HUES64 (cell line): Measurements from ENCODE around the gene MAP10.
"Not testable (repeated sequence)": the region's sequence is repeated elsewhere in the genome, so short reads cannot be mapped to it uniquely, and the experiment has no call there.

Experiments used
- H3K27ac ChIP-seq: 2 replicates; pipeline ENCODE4 v1.7.0; 2013; ENCODE audit warnings: low read depth, low read length, inconsistent platforms
- H3K27me3 ChIP-seq: 2 replicates; pipeline ENCODE4 v1.6.1; 2013; ENCODE audit warnings: mild to moderate bottlenecking, low read length; ENCODE audit not compliant: insufficient read depth
- H3K36me3 ChIP-seq: 2 replicates; pipeline ENCODE4 v1.6.1; 2013; ENCODE audit warnings: mild to moderate bottlenecking, low read length; ENCODE audit not compliant: insufficient read depth
- H3K4me1 ChIP-seq: 2 replicates; pipeline ENCODE4 v1.6.1; 2013; ENCODE audit warnings: mild to moderate bottlenecking, low read length, moderate library complexity; ENCODE audit not compliant: insufficient read depth
- H3K4me3 ChIP-seq: 2 replicates; pipeline ENCODE4 v1.5.1; 2013; ENCODE audit warnings: mild to moderate bottlenecking, low read length, moderate library complexity
- H3K9ac ChIP-seq: 2 replicates; pipeline ENCODE4 v1.6.1; 2013; ENCODE audit warnings: mild to moderate bottlenecking, low read depth, low read length
- H3K9me3 ChIP-seq: 2 replicates; pipeline ENCODE4 v1.6.1; 2013; ENCODE audit warnings: low read depth, low read length; ENCODE audit not compliant: insufficient read depth
- WGBS: fragments of 150-250, 120-280 bp; methylation state at CpG from one replicate; pipeline ENCODE4 v1.1.7; 2013; ENCODE audit warnings: missing lambda C conversion rate; 5-methylcytosine and 5-hydroxymethylcytosine counted together

MAP10 gene

GRCh38 chr1:232780354-232780753 is 24.9 kb upstream of the MAP10 start:
- no peak overlapping the region for H3K4me3 ChIP-seq
- no peaks in the 10 kb centered on the region for H3K4me1 ChIP-seq
- H3K27ac ChIP-seq = no peak overlapping the region
- no peak overlapping the region for H3K9ac ChIP-seq
- no peaks in the 10 kb centered on the region for H3K9me3 ChIP-seq
- no peaks in the 10 kb centered on the region for H3K27me3 ChIP-seq
- H3K36me3 ChIP-seq = no peaks in the 10 kb centered on the region
- WGBS = 97% methylated on average over 9 of the region's 9 CpGs

DNA sequence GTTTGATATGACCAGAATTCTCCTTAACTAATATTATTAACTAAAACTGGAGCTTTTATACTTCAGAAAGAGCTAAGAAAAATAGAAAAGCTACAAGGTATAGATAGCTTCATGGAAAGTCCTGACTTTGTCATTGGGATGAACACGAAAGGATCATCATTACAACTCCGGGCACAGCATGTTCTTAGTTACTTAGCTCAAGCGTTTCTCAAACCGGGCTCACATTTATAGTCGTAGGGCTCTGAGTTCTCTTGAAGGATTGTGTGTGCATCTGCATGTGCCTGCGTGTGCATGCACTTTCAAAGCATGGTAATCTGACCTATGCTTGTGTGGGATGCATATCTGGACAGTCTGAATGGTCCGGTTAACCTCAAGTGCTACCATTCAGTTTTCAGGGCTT is 20.4 kb upstream of the MAP10 start:
- Histone ChIP-seq H3K27ac (no peak overlapping the region), H3K27me3 (no peaks in the 10 kb centered on the region), H3K4me1 (no peaks in the 10 kb centered on the region), H3K9me3 (no peaks in the 10 kb centered on the region), H3K4me3 (no peak overlapping the region), H3K36me3 (no peaks in the 10 kb centered on the region), H3K9ac (no peak overlapping the region)
- 93% methylated on average over 7 of the region's 7 CpGs for WGBS

DNA sequence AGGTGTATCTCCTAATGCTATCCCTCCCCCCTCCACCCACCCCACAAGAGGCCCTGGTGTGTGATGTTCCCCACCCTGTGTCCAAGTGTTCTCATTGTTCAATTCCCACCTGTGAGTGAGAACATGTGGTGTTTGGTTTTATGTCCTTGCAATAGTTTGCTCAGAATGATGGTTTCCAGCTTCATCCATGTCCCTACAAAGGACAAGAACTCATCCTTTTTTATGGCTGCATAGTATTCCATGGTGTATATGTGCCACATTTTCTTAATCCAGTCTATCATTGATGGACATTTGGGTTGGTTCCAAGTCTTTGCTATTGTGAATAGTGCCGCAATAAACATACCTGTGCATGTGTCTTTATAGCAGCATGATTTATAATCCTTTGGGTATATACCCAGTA is 19.6 kb upstream of the MAP10 start:
- not testable (repeated sequence) for H3K36me3 ChIP-seq, H3K4me3 ChIP-seq, H3K27ac ChIP-seq, H3K4me1 ChIP-seq, H3K27me3 ChIP-seq, H3K9me3 ChIP-seq, H3K9ac ChIP-seq
- WGBS = no CpG with 5 or more reads among the region's 1 CpG

GRCh38 chr1:232786845-232787455 is 18.3 kb upstream of the MAP10 start:
- no peaks in the 10 kb centered on the region for H3K36me3 ChIP-seq
- no peaks in the 10 kb centered on the region for H3K4me1 ChIP-seq
- no peaks in the 10 kb centered on the region for H3K27me3 ChIP-seq
- no peak overlapping the region for H3K27ac ChIP-seq
- no peak overlapping the region for H3K4me3 ChIP-seq
- WGBS = 93% methylated on average over 7 of the region's 7 CpGs
- no peaks in the 10 kb centered on the region for H3K9me3 ChIP-seq
- H3K9ac ChIP-seq = no peak overlapping the region

DNA sequence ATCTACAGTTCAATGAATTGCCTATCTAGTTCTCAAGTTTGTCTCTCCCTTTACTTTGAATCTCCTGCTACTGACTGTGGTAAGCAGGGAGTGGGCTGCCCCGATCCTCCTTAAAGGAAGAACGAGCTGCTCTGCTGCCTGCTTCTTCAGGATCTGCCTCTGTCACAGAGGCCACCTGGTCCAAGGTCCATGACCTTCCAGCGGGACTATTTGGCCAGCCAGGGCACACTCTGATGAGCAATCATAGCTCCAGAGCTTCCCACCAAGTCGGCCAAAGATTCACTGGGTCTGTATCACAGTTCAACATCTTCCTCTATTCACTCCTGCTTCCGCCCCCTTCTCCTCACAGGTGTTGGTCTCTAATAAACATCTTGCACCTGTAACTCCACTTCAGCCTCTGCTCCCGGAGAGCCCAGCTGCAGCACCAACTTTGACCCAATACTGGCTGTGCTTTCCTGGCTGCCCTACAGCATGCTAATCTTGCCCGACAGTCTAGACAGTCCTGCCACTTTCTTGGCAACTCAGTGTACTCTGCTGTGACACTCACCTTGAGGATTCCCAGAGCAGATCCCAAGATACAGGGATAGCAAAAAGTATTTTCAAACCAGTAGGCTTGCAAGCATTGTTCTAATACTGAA is 16.9 kb upstream of the MAP10 start:
- H3K4me1 ChIP-seq = no peaks in the 10 kb centered on the region
- no peak overlapping the region for H3K27ac ChIP-seq
- no peak overlapping the region for H3K4me3 ChIP-seq
- H3K27me3 ChIP-seq = no peaks in the 10 kb centered on the region
- no peak overlapping the region for H3K9ac ChIP-seq
- WGBS = 76% methylated on average over 7 of the region's 7 CpGs
- H3K36me3 ChIP-seq = no peaks in the 10 kb centered on the region
- H3K9me3 ChIP-seq = no peaks in the 10 kb centered on the region

GRCh38 chr1:232789651-232790050 is 15.6 kb upstream of the MAP10 start:
- no peaks in the 10 kb centered on the region for H3K9me3 ChIP-seq

DNA sequence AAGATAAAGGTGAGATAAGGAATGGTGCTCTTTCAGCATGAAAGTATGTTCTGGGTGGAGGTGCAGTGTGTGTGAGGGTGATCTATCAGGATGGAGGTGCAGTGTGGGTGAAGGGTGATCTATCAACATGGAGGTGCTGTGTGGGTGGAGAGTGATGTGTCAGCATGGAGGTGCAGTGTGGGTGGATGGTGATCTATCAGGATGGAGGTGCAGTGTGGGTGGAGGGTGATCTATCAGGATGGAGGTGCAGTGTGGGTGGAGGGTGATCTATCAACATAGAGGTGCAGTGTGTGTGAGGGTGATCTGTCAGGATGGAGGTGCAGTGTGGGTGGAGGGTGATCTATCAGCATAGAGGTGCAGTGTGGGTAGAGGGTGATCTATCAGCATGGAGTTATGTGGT is 12.3 kb upstream of the MAP10 start:
- H3K27me3 ChIP-seq = no peaks in the 10 kb centered on the region
- no peak overlapping the region for H3K9ac ChIP-seq
- H3K9me3 ChIP-seq = no peaks in the 10 kb centered on the region
- no peak overlapping the region for H3K27ac ChIP-seq
- H3K4me1 ChIP-seq = 0 out of 2 replicates have a peak, but pooled peaks cover 4% of the 10 kb centered on the region
- no peak overlapping the region for H3K4me3 ChIP-seq
- H3K36me3 ChIP-seq = no peaks in the 10 kb centered on the region

More at GRCh38 chr1:232789651-232790050, 15.6 kb upstream of the MAP10 start:
- Histone ChIP-seq H3K4me1 (0 out of 2 replicates have a peak, but pooled peaks cover 4% of the 10 kb centered on the region), H3K9ac (no peak overlapping the region), H3K27me3 (no peaks in the 10 kb centered on the region), H3K4me3 (no peak overlapping the region), H3K27ac (no peak overlapping the region), H3K36me3 (no peaks in the 10 kb centered on the region)

- Histone ChIP-seq H3K9ac (no peak overlapping the region), H3K27ac (no peak overlapping the region), H3K4me3 (no peak overlapping the region), H3K36me3 (no peaks in the 10 kb centered on the region), H3K4me1 (0 out of 2 replicates have a peak, but pooled peaks cover 4% of the 10 kb centered on the region), H3K9me3 (no peaks in the 10 kb centered on the region), H3K27me3 (no peaks in the 10 kb centered on the region)
- WGBS = 62% methylated on average over 3 of the region's 3 CpGs
Observed at GRCh38 chr1:232793944-232794343, 11.3 kb upstream of the MAP10 start.

DNA sequence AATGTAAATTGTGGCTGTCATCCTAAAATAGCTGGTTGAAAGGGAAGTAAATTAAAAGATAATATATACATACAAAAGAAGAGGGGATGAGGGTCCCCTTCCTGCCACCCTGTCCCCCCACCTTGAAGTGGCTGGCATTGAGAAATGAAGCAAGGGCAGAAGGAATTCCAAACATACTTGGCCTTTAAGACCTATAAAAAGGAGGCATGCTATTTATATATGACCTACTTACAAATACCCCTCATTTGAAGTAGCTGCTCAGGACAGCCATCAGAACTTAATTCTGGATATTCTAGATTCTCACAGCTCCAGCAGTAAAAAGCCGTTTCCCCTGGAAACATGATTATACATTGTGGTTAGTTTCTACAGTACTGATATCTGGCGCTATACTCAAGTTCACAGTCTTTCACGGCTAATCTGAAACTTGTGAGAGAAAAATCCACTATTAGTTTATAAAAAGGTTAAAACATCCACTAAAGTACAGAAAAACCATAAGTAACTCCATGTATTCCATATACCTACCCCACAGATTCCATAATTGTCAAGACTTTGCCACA is 9.6 kb upstream of the MAP10 start:
- WGBS = 93% methylated on average over 3 of the region's 3 CpGs
- no peak overlapping the region for H3K9ac ChIP-seq
- H3K4me1 ChIP-seq = 0 out of 2 replicates have a peak, but pooled peaks cover 4% of the 10 kb centered on the region
- H3K27me3 ChIP-seq = no peaks in the 10 kb centered on the region
- no peak overlapping the region for H3K4me3 ChIP-seq
- H3K36me3 ChIP-seq = no peaks in the 10 kb centered on the region
- H3K9me3 ChIP-seq = no peaks in the 10 kb centered on the region
- no peak overlapping the region for H3K27ac ChIP-seq

- Histone ChIP-seq H3K4me3 (no peak overlapping the region), H3K9me3 (no peaks in the 10 kb centered on the region), H3K27me3 (no peaks in the 10 kb centered on the region), H3K4me1 (0 out of 2 replicates have a peak, but pooled peaks cover 4% of the 10 kb centered on the region), H3K27ac (no peak overlapping the region), H3K9ac (no peak overlapping the region), H3K36me3 (no peaks in the 10 kb centered on the region)
- WGBS = 86% methylated on average over 5 of the region's 6 CpGs
Observed at GRCh38 chr1:232797856-232798510, 7.2 kb upstream of the MAP10 start.

GRCh38 chr1:232798920-232799319 is 6.3 kb upstream of the MAP10 start:
- 0 out of 2 replicates have a peak, but pooled peaks cover 3% of the 10 kb centered on the region for H3K4me1 ChIP-seq
- WGBS = 100% methylated on average over 2 of the region's 2 CpGs
- no peak overlapping the region for H3K4me3 ChIP-seq
- no peak overlapping the region for H3K9ac ChIP-seq
- H3K27ac ChIP-seq = no peak overlapping the region
- no peaks in the 10 kb centered on the region for H3K36me3 ChIP-seq
- H3K27me3 ChIP-seq = no peaks in the 10 kb centered on the region
- no peaks in the 10 kb centered on the region for H3K9me3 ChIP-seq
